Neural cell (in vitro differentiated cells): ENCODE results near the gene HIP1R. TPM values are rescaled to one million over a fixed set of nuclear protein-coding genes. Genes with fewer than 3 reads are reported as not detected.
"Not testable (repeated sequence)": the region's sequence is repeated elsewhere in the genome, so short reads cannot be mapped to it uniquely, and the experiment has no call there.

Source experiments
- H2AFZ ChIP-seq: fragments of 200-600, 300-800 bp; sonication (generic), shearing (Covaris generic); 2 replicates; pipeline ENCODE4 v1.6.0; 2014; ENCODE audit warnings: low read depth, mild to moderate bottlenecking, antibody characterized with exemption, low read length, moderate library complexity
- H3F3A ChIP-seq: fragments of 200-600 bp; shearing (Covaris generic); 2 replicates; pipeline ENCODE4 v1.6.1; 2016; ENCODE audit warnings: mild to moderate bottlenecking, moderate library complexity, mixed read lengths, antibody characterized with exemption, low read length; ENCODE audit not compliant: insufficient read depth, poor library complexity, severe bottlenecking
- H3K27ac ChIP-seq: fragments of 200-600, 300-800 bp; sonication (generic), shearing (Covaris generic); 2 replicates; pipeline ENCODE4 v1.5.1; 2014; ENCODE audit warnings: mild to moderate bottlenecking, low read length, moderate library complexity
- H3K27me3 ChIP-seq: fragments of 300-800, 200-600 bp; sonication (generic), shearing (Covaris generic); 2 replicates; pipeline ENCODE4 v1.6.0; 2014; ENCODE audit warnings: mild to moderate bottlenecking, low read depth, low read length, moderate library complexity; ENCODE audit not compliant: insufficient read depth
- H3K36me3 ChIP-seq: fragments of 300-800, 200-600 bp; sonication (generic), shearing (Covaris generic); 2 replicates; pipeline ENCODE4 v1.5.1; 2014; ENCODE audit warnings: mild to moderate bottlenecking, antibody characterized with exemption, low read length, moderate library complexity; ENCODE audit not compliant: insufficient read depth
- H3K4me2 ChIP-seq: fragments of 300-800, 200-600 bp; sonication (generic), shearing (Covaris generic); 2 replicates; pipeline ENCODE4 v1.6.0; 2014; ENCODE audit warnings: mild to moderate bottlenecking, low read length
- H3K4me3 ChIP-seq: fragments of 300-800, 200-600 bp; sonication (generic), shearing (Covaris generic); 2 replicates; pipeline ENCODE4 v1.5.1; 2014; ENCODE audit warnings: mild to moderate bottlenecking, low read length, moderate library complexity
- H3K79me2 ChIP-seq: fragments of 200-600 bp; shearing (Covaris generic); replicated peaks from 2 replicates; pipeline ENCODE4 v1.6.0; 2014; ENCODE audit warnings: mild to moderate bottlenecking, low read length, moderate library complexity; ENCODE audit not compliant: insufficient read depth
- H3K9ac ChIP-seq: fragments of 300-800, 200-600 bp; sonication (generic), shearing (Covaris generic); 2 replicates; pipeline ENCODE4 v1.6.1; 2016; ENCODE audit warnings: mild to moderate bottlenecking, low read length, mixed read lengths
- H3K9me2 ChIP-seq: fragments of 200-600 bp; shearing (Covaris generic); 2 replicates; pipeline ENCODE4 v1.6.1; 2016; ENCODE audit warnings: mild to moderate bottlenecking, low read length, mixed read lengths; ENCODE audit not compliant: insufficient read depth
- H3K9me3 ChIP-seq: fragments of 200-600, 300-800 bp; sonication (generic), shearing (Covaris generic); 2 replicates; pipeline ENCODE4 v1.6.1; 2016; ENCODE audit warnings: mild to moderate bottlenecking, mixed run types, low read length, moderate library complexity, mixed read lengths
- H4K20me1 ChIP-seq: fragments of 200-600 bp; shearing (Covaris generic); 2 replicates; pipeline ENCODE4 v1.6.1; 2016; ENCODE audit warnings: mild to moderate bottlenecking, mixed run types; ENCODE audit not compliant: insufficient read depth
- EP300 ChIP-seq: fragments of 450-650 bp; conservative IDR thresholded peaks from 2 replicates; pipeline ENCODE4 v1.6.1; 2014; ENCODE audit warnings: antibody characterized with exemption, mild to moderate bottlenecking, moderate library complexity; ENCODE audit not compliant: poor library complexity, severe bottlenecking
- EZH2 ChIP-seq: fragments of 200-600, 300-800 bp; shearing (Covaris generic), sonication (generic); IDR thresholded peaks from 2 replicates; pipeline ENCODE4 v1.6.1; 2014; ENCODE audit warnings: antibody characterized with exemption, low read length, borderline replicate concordance, mild to moderate bottlenecking; ENCODE audit not compliant: insufficient read depth, poor library complexity, severe bottlenecking
- MXI1 ChIP-seq: fragments of 450-650 bp; conservative IDR thresholded peaks from 2 replicates; pipeline ENCODE4 v1.6.1; 2014; ENCODE audit warnings: antibody characterized with exemption, mild to moderate bottlenecking; ENCODE audit not compliant: poor library complexity, severe bottlenecking
- POLR2AphosphoS5 ChIP-seq: IDR thresholded peaks from 2 replicates; pipeline ENCODE4 v1.6.1; 2012
- RAD21 ChIP-seq: fragments of 450-650 bp; conservative IDR thresholded peaks from 2 replicates; pipeline ENCODE4 v1.6.1; 2014; ENCODE audit warnings: antibody characterized with exemption, mild to moderate bottlenecking, moderate library complexity
- SMC3 ChIP-seq: fragments of 450-650 bp; conservative IDR thresholded peaks from 2 replicates; pipeline ENCODE4 v1.6.1; 2014; ENCODE audit warnings: antibody characterized with exemption, mild to moderate bottlenecking, moderate library complexity; ENCODE audit not compliant: poor library complexity
- polyA plus RNA-seq: library from polyadenylated mRNA; depleted of rRNA; stranded (reverse); fragments of >200 nt; gene quantifications from 2 replicates; pipeline ENCODE4 v1.2.3, GENCODE V29; 2014
- TF ChIP-seq, protein P1 (sequence below): fragments of 450-650 bp; IDR thresholded peaks from 2 replicates; pipeline ENCODE4 v1.5.1; 2014; ENCODE audit warnings: antibody characterized with exemption, mild to moderate bottlenecking, moderate library complexity; ENCODE audit not compliant: poor library complexity, severe bottlenecking
- TF ChIP-seq, protein P2 (sequence below): IDR thresholded peaks from 2 replicates; pipeline ENCODE4 v1.6.1; 2012; ENCODE audit warnings: borderline replicate concordance

The HIP1R gene
- polyA plus RNA-seq, 1 donor from 2014 or later = 270 TPM

DNA sequence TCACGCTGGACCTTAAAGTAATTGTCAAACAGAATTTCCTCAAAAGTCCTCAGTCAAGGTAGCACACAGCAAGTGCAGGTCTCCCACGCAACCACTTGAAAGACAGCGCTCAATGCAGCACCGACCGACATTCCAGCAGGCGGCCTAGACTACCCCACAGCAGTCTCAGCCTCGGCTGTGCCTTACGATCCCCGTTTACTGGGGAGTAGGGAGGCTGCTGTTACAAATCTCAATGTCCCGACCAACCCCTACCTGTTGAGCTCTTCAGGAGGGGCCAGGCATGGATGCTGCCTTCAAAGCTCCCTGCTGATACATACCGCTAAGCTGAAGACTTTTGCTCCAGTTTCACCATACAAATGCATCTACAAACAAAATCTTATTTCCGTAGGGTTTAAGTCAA lies 38.8 kb downstream of the HIP1R start:
- Histone ChIP-seq H3K79me2 (peaks cover 59% of the 10 kb centered on the region), H3K9ac (no peak overlapping the region), H3F3A (peaks cover 12% of the 10 kb centered on the region), H2AFZ (no peak overlapping the region), H3K9me3 (no peaks in the 10 kb centered on the region), H3K27me3 (no peaks in the 10 kb centered on the region), H3K36me3 (no peaks in the 10 kb centered on the region), H3K4me2 (no peak overlapping the region), H3K4me3 (no peak overlapping the region), H3K27ac (peak overlapping the region; percentile 97), H3K9me2 (no peaks in the 10 kb centered on the region), H4K20me1 (no peaks in the 10 kb centered on the region)
- TF ChIP-seq RAD21 = no peak
- no peak for TF ChIP-seq EP300
- TF ChIP-seq SMC3 = no peak
- TF ChIP-seq POLR2AphosphoS5 = no peak
- TF ChIP-seq, protein P1, sequence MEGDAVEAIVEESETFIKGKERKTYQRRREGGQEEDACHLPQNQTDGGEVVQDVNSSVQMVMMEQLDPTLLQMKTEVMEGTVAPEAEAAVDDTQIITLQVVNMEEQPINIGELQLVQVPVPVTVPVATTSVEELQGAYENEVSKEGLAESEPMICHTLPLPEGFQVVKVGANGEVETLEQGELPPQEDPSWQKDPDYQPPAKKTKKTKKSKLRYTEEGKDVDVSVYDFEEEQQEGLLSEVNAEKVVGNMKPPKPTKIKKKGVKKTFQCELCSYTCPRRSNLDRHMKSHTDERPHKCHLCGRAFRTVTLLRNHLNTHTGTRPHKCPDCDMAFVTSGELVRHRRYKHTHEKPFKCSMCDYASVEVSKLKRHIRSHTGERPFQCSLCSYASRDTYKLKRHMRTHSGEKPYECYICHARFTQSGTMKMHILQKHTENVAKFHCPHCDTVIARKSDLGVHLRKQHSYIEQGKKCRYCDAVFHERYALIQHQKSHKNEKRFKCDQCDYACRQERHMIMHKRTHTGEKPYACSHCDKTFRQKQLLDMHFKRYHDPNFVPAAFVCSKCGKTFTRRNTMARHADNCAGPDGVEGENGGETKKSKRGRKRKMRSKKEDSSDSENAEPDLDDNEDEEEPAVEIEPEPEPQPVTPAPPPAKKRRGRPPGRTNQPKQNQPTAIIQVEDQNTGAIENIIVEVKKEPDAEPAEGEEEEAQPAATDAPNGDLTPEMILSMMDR = no peak

DNA sequence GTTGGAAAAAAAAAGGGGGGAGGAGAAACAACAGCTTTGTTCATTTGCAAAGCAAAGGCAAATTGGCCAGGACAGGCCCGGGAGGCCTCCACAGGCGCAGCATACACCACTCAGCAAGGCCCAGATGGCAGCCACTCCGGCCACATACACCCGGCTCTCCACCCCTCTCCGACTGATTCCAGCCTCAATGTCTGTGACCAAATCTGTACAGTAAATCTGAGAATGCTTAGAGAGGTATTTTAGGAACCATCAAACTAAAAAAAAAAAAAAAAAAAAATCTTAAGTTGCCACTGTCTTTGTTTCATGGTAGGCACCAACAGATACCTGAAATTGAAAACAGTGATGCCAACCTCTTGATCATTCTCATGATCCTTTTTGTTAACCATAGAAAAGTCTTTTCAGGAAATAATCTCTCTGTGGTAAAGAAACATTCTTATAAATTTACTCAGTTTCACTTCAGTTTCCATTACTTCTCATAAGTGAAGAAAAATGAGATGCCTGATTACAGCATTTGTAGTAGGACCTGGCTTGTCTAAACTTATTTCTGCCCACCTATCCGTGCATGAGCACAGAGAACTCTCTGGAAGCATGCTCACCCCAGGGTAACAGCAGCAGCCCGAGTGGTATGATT lies 40.4 kb downstream of the HIP1R start:
- H3K36me3 ChIP-seq = no peaks in the 10 kb centered on the region
- no peak overlapping the region for H3K9ac ChIP-seq
- TF ChIP-seq EP300 (no peak), RAD21 (no peak), EZH2 (no peak), POLR2AphosphoS5 (no peak)
- H3K9me3 ChIP-seq = no peaks in the 10 kb centered on the region
- no peak overlapping the region for H3K27ac ChIP-seq
- H4K20me1 ChIP-seq = no peaks in the 10 kb centered on the region
- H3K4me2 ChIP-seq = no peak overlapping the region
- no peak overlapping the region for H3K4me3 ChIP-seq
- no peak overlapping the region for H2AFZ ChIP-seq
- H3K9me2 ChIP-seq = no peaks in the 10 kb centered on the region
- H3K79me2 ChIP-seq = peaks cover 55% of the 10 kb centered on the region
- H3K27me3 ChIP-seq = no peaks in the 10 kb centered on the region
- H3F3A ChIP-seq = peaks cover 11% of the 10 kb centered on the region

DNA sequence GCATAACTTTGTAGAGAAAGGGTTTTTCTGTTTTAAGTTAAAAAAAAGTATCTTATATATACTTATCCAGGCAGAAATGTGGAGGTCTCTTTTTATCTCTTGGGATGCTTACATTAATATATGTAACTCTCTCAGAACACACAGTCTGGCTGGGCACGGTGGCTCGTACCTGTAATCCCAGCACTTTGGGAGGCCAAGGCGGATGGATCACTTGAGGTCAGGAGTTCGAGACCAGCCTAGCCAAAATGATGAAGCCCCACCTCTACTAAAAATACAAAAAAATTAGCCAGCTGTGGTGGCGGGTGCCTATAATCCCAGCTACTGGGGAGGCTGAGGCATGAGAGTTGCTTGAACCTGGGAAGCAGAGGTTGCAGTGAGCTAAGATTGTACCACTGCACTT lies 41.0 kb downstream of the HIP1R start:
- H4K20me1 ChIP-seq, H3F3A ChIP-seq, H3K36me3 ChIP-seq, H3K27ac ChIP-seq, H3K4me3 ChIP-seq, H2AFZ ChIP-seq, H3K9me2 ChIP-seq, H3K27me3 ChIP-seq, H3K9me3 ChIP-seq, H3K4me2 ChIP-seq, H3K9ac ChIP-seq: not testable (repeated sequence)
- H3K79me2 ChIP-seq = peaks cover 51% of the 10 kb centered on the region

DNA sequence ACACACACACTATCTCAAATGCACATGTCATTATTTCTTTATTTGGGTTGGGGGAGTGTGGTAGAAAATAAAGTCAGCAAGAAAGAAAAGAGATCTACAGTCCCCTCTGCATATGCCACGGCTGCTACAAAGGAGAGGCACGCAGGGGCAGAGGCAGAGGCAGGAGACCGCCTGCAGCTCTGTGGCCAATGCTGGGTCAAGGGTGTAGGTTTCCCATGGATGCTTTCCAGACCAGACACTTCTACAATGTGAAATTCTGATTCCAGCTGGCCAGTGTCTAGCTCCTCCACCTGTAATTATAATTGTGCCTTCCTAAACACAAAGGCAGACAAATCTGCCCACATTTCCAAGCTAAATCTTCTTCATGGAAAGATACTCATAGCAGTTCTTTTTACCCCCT lies 41.5 kb downstream of the HIP1R start:
- Histone ChIP-seq H3K4me3 (no peak overlapping the region), H3K36me3 (no peaks in the 10 kb centered on the region), H3K9me3 (no peaks in the 10 kb centered on the region), H3K9ac (no peak overlapping the region), H2AFZ (no peak overlapping the region), H3K9me2 (no peaks in the 10 kb centered on the region), H3K79me2 (peaks cover 52% of the 10 kb centered on the region), H4K20me1 (no peaks in the 10 kb centered on the region), H3F3A (peaks cover 10% of the 10 kb centered on the region), H3K27me3 (no peaks in the 10 kb centered on the region), H3K4me2 (no peak overlapping the region), H3K27ac (no peak overlapping the region)
- TF ChIP-seq SMC3 (no peak), RAD21 (no peak), MXI1 (no peak), EZH2 (no peak), POLR2AphosphoS5 (no peak)
- TF ChIP-seq, protein P2, sequence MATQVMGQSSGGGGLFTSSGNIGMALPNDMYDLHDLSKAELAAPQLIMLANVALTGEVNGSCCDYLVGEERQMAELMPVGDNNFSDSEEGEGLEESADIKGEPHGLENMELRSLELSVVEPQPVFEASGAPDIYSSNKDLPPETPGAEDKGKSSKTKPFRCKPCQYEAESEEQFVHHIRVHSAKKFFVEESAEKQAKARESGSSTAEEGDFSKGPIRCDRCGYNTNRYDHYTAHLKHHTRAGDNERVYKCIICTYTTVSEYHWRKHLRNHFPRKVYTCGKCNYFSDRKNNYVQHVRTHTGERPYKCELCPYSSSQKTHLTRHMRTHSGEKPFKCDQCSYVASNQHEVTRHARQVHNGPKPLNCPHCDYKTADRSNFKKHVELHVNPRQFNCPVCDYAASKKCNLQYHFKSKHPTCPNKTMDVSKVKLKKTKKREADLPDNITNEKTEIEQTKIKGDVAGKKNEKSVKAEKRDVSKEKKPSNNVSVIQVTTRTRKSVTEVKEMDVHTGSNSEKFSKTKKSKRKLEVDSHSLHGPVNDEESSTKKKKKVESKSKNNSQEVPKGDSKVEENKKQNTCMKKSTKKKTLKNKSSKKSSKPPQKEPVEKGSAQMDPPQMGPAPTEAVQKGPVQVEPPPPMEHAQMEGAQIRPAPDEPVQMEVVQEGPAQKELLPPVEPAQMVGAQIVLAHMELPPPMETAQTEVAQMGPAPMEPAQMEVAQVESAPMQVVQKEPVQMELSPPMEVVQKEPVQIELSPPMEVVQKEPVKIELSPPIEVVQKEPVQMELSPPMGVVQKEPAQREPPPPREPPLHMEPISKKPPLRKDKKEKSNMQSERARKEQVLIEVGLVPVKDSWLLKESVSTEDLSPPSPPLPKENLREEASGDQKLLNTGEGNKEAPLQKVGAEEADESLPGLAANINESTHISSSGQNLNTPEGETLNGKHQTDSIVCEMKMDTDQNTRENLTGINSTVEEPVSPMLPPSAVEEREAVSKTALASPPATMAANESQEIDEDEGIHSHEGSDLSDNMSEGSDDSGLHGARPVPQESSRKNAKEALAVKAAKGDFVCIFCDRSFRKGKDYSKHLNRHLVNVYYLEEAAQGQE = no peak
- TF ChIP-seq, protein P1 = no peak
